MCF 10A (cell line): Measurements from ENCODE around the gene ZMIZ1. TPM values are rescaled to one million over a fixed set of nuclear protein-coding genes. Genes with fewer than 3 reads are reported as not detected.

ENCODE experiments used
- BruUV-seq: library from RNA; stranded (reverse); fragments of 400-500 nt; replicated peaks from 2 replicates; lab custom pipeline; 2021; lab: Mats Ljungman, UMichigan
- CTCF ChIA-PET: fragments of 300-600 bp; sonication (Branson Sonifier 250); formaldehyde crosslinking; extraction: SDS; loops from one replicate; lab custom pipeline; 2021; ENCODE audit warnings: antibody characterized with exemption, inconsistent platforms; lab: Yijun Ruan, JAX
- POLR2A ChIA-PET: fragments of 300-600, 350-650 bp; sonication (Branson Sonifier 250); formaldehyde crosslinking; extraction: SDS; loops from one replicate; lab custom pipeline; 2020; ENCODE audit warnings: antibody characterized with exemption, inconsistent platforms; lab: Yijun Ruan, JAX
- DNase-seq: peaks from one replicate; pipeline ENCODE4 v3.0.0-alpha.2; 2018; ENCODE audit not compliant: unreplicated experiment
- H3K27ac Mint-ChIP-seq: one replicate; pipeline ENCODE4 v1.8.0; 2022; ENCODE audit warnings: mild to moderate bottlenecking, low read depth, mixed read lengths; ENCODE audit not compliant: unreplicated experiment
- H3K27me3 Mint-ChIP-seq: one replicate; pipeline ENCODE4 v1.8.0; 2022; ENCODE audit warnings: mixed read lengths; ENCODE audit not compliant: insufficient read depth, unreplicated experiment
- H3K36me3 Mint-ChIP-seq: one replicate; pipeline ENCODE4 v1.8.0; 2022; ENCODE audit warnings: mild to moderate bottlenecking, moderate library complexity, mixed read lengths; ENCODE audit not compliant: insufficient read depth, unreplicated experiment
- H3K4me1 Mint-ChIP-seq: one replicate; pipeline ENCODE4 v1.8.0; 2022; ENCODE audit warnings: mixed read lengths; ENCODE audit not compliant: insufficient read depth, unreplicated experiment
- H3K4me3 Mint-ChIP-seq: one replicate; pipeline ENCODE4 v1.8.0; 2022; ENCODE audit warnings: mild to moderate bottlenecking, moderate library complexity, mixed read lengths; ENCODE audit not compliant: unreplicated experiment
- H3K9me3 Mint-ChIP-seq: one replicate; pipeline ENCODE4 v1.8.0; 2022; ENCODE audit warnings: mixed read lengths; ENCODE audit not compliant: unreplicated experiment
- CTCF ChIP-seq: fragments of 200-600 bp; IDR thresholded peaks from one replicate; pipeline ENCODE4 v1.8.0; 2022; ENCODE audit warnings: antibody characterized with exemption, mild to moderate bottlenecking; ENCODE audit not compliant: unreplicated experiment
- intact Hi-C: fragments of 100-400 bp; cut with micrococcal nuclease; formaldehyde crosslinking; loops from 2 replicates; pipeline ENCODE4 v1.14.1; 2022
- total RNA-seq: library from RNA; stranded (reverse); gene quantifications from 2 replicates; pipeline ENCODE4 v1.2.3, GENCODE V29; 2022

Gene ZMIZ1
- total RNA-seq, 1 experiment from 2014 or later = 15.5 TPM

- DNase-seq = no peak
- no TSS peak for BruUV-seq
- Mint-ChIP-seq H3K36me3 (peaks cover 9% of the 10 kb centered on the region), H3K4me3 (no peak overlapping the region), H3K9me3 (no peaks in the 10 kb centered on the region), H3K27ac (no peak overlapping the region), H3K4me1 (peaks cover under 1% of the 10 kb centered on the region), H3K27me3 (no peaks in the 10 kb centered on the region)
- TF ChIP-seq CTCF = no peak
- intact Hi-C loops = no loop called here
- ChIA-PET POLR2A (interaction anchor here (1.0 to 1.3 kb wide), 3 partner anchors 12 to 23 kb away, joined by 3 to 4 read pairs (median 3); no protein-coding TSS in a partner anchor), CTCF (interaction anchor here (0.5 to 3.3 kb wide), 8 partner anchors 9 to 181 kb away, joined by 3 to 34 read pairs (median 4); no protein-coding TSS in a partner anchor)
These were observed 275.9 kb downstream of the ZMIZ1 start for GRCh38 chr10:79344502-79345195.

GRCh38 chr10:79345241-79346011, 276.7 kb downstream of the ZMIZ1 start:
- ChIA-PET CTCF (interaction anchor here (0.5 to 3.3 kb wide), 9 partner anchors 10 to 756 kb away, joined by 3 to 34 read pairs (median 3); no protein-coding TSS in a partner anchor), POLR2A (interaction anchor here (0.6 to 1.3 kb wide), 4 partner anchors 11 to 741 kb away, joined by 3 to 5 read pairs (median 3); no protein-coding TSS in a partner anchor)
- Mint-ChIP-seq H3K4me3 (no peak overlapping the region), H3K27ac (no peak overlapping the region), H3K9me3 (no peaks in the 10 kb centered on the region), H3K27me3 (no peaks in the 10 kb centered on the region), H3K36me3 (peaks cover 17% of the 10 kb centered on the region), H3K4me1 (peaks cover 5% of the 10 kb centered on the region)
- no TSS peak for BruUV-seq
- TF ChIP-seq CTCF = no peak
- DNase-seq = no peak
- intact Hi-C loops = no loop called here

- no peak for TF ChIP-seq CTCF
- DNase-seq = no peak
- Mint-ChIP-seq H3K36me3 (peaks cover 23% of the 10 kb centered on the region), H3K27ac (no peak overlapping the region), H3K9me3 (no peaks in the 10 kb centered on the region), H3K27me3 (no peaks in the 10 kb centered on the region), H3K4me3 (no peak overlapping the region), H3K4me1 (peaks cover 5% of the 10 kb centered on the region)
- CTCF ChIA-PET = interaction anchor here (0.5 to 3.3 kb wide), 8 partner anchors 10 to 757 kb away, joined by 3 to 34 read pairs (median 3); no protein-coding TSS in a partner anchor
- POLR2A ChIA-PET = interaction anchor here (0.6 to 1.4 kb wide), 3 partner anchors 11 to 25 kb away, joined by 3 to 5 read pairs (median 4); no protein-coding TSS in a partner anchor
- intact Hi-C loops = no loop called here
- no TSS peak for BruUV-seq
These were observed 277.2 kb downstream of the ZMIZ1 start for GRCh38 chr10:79346012-79346340.
